Measurements from ENCODE around the gene HPSE.

The HPSE gene

GRCh38 chr4:83334425-83335241 lies at the start of gene HPSE:
Gene HPSE (minus strand): TSS chr4:83334848. CDS start chr4:83334782, 66 bp downstream.
- DNase-seq (ENCODE audit: low read depth) = peak; percentile 56

GRCh38 chr4:83382850-83383249 lies 48.2 kb upstream of the HPSE start:
- no peak for DNase-seq (ENCODE audit: low read depth)

- DNase-seq (ENCODE audit: low read depth) = no peak
Observed at GRCh38 chr4:83381173-83381572, 46.5 kb upstream of the HPSE start.

GRCh38 chr4:83378419-83378818 lies 43.8 kb upstream of the HPSE start:
- DNase-seq (ENCODE audit: low read depth) = no peak

- no peak for DNase-seq (ENCODE audit: low read depth)
Observed at GRCh38 chr4:83372931-83373330, 38.3 kb upstream of the HPSE start.

GRCh38 chr4:83371936-83372335 lies 37.3 kb upstream of the HPSE start:
- no peak for DNase-seq (ENCODE audit: low read depth)

GRCh38 chr4:83371235-83371634 lies 36.6 kb upstream of the HPSE start:
- DNase-seq (ENCODE audit: low read depth) = no peak

- DNase-seq (ENCODE audit: low read depth) = no peak
Observed at GRCh38 chr4:83370640-83370906, 35.9 kb upstream of the HPSE start.

- DNase-seq (ENCODE audit: low read depth) = no peak
Observed at GRCh38 chr4:83369831-83370639, 35.4 kb upstream of the HPSE start.

GRCh38 chr4:83364312-83364711 lies 29.7 kb upstream of the HPSE start:
- DNase-seq (ENCODE audit: low read depth) = no peak

GRCh38 chr4:83362492-83363329 lies 28.1 kb upstream of the HPSE start:
- DNase-seq (ENCODE audit: low read depth) = no peak

- no peak for DNase-seq (ENCODE audit: low read depth)
Observed at GRCh38 chr4:83361416-83362103, 26.9 kb upstream of the HPSE start.

- no peak for DNase-seq (ENCODE audit: low read depth)
Observed at GRCh38 chr4:83360018-83360417, 25.4 kb upstream of the HPSE start.

- no peak for DNase-seq (ENCODE audit: low read depth)
Observed at GRCh38 chr4:83358410-83358809, 23.8 kb upstream of the HPSE start.

- DNase-seq (ENCODE audit: low read depth) = no peak
Observed at GRCh38 chr4:83356899-83357661, 22.4 kb upstream of the HPSE start.

- no peak for DNase-seq (ENCODE audit: low read depth)
Observed at GRCh38 chr4:83353516-83353915, 18.9 kb upstream of the HPSE start.

- no peak for DNase-seq (ENCODE audit: low read depth)
Observed at GRCh38 chr4:83348074-83348473, 13.4 kb upstream of the HPSE start.

GRCh38 chr4:83342476-83342875 lies 7.8 kb upstream of the HPSE start:
- DNase-seq (ENCODE audit: low read depth) = no peak

- no peak for DNase-seq (ENCODE audit: low read depth)
Observed at GRCh38 chr4:83340692-83341343, 6.2 kb upstream of the HPSE start.

- DNase-seq (ENCODE audit: low read depth) = no peak
Observed at GRCh38 chr4:83339573-83339972, 4.9 kb upstream of the HPSE start.

GRCh38 chr4:83335701-83336100 lies 1.1 kb upstream of the HPSE start:
- DNase-seq (ENCODE audit: low read depth) = no peak

All from T-helper 22 cell (primary cell).